Suprapubic skin (tissue), 4 donors: ENCODE measurements around the gene TLR6. TPM values are rescaled to one million over a fixed set of nuclear protein-coding genes. Genes with fewer than 3 reads are reported as not detected.

Experiments used
- DNase-seq, 2 donors: peaks; one replicate each; pipeline ENCODE4 v3.0.0-alpha.2; 2019; ENCODE audit warnings: low spot score in 2 of 2
- H3K27ac ChIP-seq: fragments of 200-600 bp; sonication (generic); one replicate; pipeline ENCODE4 v1.5.1; 2019
- H3K27me3 ChIP-seq: fragments of 200-600 bp; sonication (generic); one replicate; pipeline ENCODE4 v1.5.1; 2019
- H3K36me3 ChIP-seq: fragments of 200-600 bp; sonication (generic); one replicate; pipeline ENCODE4 v1.5.1; 2019
- H3K4me1 ChIP-seq: fragments of 200-600 bp; sonication (generic); one replicate; pipeline ENCODE4 v1.5.1; 2019
- H3K4me3 ChIP-seq: fragments of 200-600 bp; sonication (generic); one replicate; pipeline ENCODE4 v1.5.1; 2019; ENCODE audit warnings: mild to moderate bottlenecking
- H3K9me3 ChIP-seq: fragments of 200-600 bp; sonication (generic); one replicate; pipeline ENCODE4 v1.5.1; 2019
- CTCF ChIP-seq, 2 donors: fragments of 200-600 bp in 1 of 2; fragments of 450-650 bp in 1 of 2; sonication (generic) in 1 of 2; IDR thresholded peaks; one replicate each; pipeline ENCODE4 v1.5.1; 2016 to 2019; ENCODE audit warnings: antibody characterized with exemption in 2 of 2, mild to moderate bottlenecking in 1 of 2, moderate library complexity in 1 of 2
- EP300 ChIP-seq: sonication (generic); formaldehyde crosslinking; IDR thresholded peaks from one replicate; pipeline ENCODE4 v1.6.1; 2017; ENCODE audit warnings: antibody characterized with exemption
- POLR2A ChIP-seq, 2 donors: fragments of 450-650 bp; IDR thresholded peaks; one replicate each; pipeline ENCODE4 v1.6.1; 2017; ENCODE audit warnings: antibody characterized with exemption in 2 of 2, mild to moderate bottlenecking in 2 of 2, moderate library complexity in 2 of 2
- POLR2AphosphoS5 ChIP-seq, 3 donors: sonication (generic); formaldehyde crosslinking; IDR thresholded peaks; one replicate each; pipeline ENCODE4 v1.6.1; 2017; ENCODE audit warnings: antibody characterized with exemption in 3 of 3
- WGBS: methylation state at CpG from one replicate; pipeline ENCODE4 v1.1.5; 2018; 5-methylcytosine and 5-hydroxymethylcytosine counted together
- total RNA-seq, 4 donors: library from RNA; depleted of rRNA; stranded (reverse); fragments of >200 nt; gene quantifications; one replicate each; pipeline ENCODE4 v1.1.0, GENCODE V29; 2016

The TLR6 gene
- 1 to 10 TPM; 2.1 to 6.4 (median 2.5) TPM for total RNA-seq

GRCh38 chr4:38856524-38857337 lies at the start of gene TLR6:
TSS of gene TLR6 (minus strand) at chr4:38856817. CDS start at chr4:38829473, 27,344 bp downstream.
- H3K36me3 ChIP-seq = no peaks in the 10 kb centered on the region
- H3K4me3 ChIP-seq = peak within 1 kb of the TSS; percentile 31
- peak within 1 kb of the TSS; percentile 80 for H3K27ac ChIP-seq
- no peaks in the 10 kb centered on the region for H3K9me3 ChIP-seq
- no peaks in the 10 kb centered on the region for H3K27me3 ChIP-seq
- TF ChIP-seq CTCF (IDR thresholded peaks at IDR 0.05) (peak; percentile 56 to 63), POLR2A (IDR thresholded peaks at IDR 0.05) (no peak)
- 24% methylated on average over 8 of the region's 8 CpGs for WGBS
- H3K4me1 ChIP-seq = peaks cover 17% of the 10 kb centered on the region
- DNase-seq = no peak

DNA sequence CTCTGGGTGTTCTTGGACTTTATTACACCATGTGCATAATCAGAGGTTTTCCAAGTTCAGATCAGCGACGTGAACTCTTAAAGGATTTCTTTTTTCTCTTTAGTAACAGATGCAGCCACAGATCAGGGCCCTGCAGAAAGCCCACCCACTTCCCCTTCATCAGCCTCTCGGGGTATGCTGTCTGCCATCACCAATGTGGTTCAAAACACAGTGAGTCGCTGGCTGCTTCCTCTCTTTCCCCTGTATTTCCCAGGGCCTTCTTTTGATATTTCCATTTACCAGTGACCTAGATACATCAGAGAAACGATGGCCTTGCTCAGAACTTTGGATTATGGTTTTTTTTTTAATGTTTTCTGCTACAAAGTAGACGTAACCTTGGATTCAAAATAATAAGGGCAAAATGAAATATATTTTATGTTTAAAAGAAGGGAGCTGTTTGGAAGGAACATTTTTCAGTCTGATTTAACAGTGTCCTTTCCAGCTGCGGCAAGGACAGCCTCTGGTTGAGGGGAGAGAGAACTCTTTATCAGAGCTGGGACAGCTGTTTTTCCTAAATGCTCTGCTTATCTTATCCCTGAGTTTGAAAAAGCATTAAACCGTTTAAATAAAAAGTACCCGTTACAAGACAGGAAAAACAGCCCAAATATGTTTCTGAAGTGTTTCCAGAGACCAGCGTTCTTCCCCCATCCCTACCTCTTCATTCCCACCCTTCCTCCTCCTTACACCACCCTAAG lies 49.2 kb upstream of the TLR6 start:
- Histone ChIP-seq H3K4me1 (no peaks in the 10 kb centered on the region), H3K27me3 (no peaks in the 10 kb centered on the region), H3K36me3 (peaks cover 54% of the 10 kb centered on the region), H3K4me3 (no peak overlapping the region), H3K27ac (no peak overlapping the region), H3K9me3 (no peaks in the 10 kb centered on the region)
- TF ChIP-seq POLR2A (IDR thresholded peaks at IDR 0.05) = no peak
- TF ChIP-seq EP300 = no peak
- TF ChIP-seq CTCF (IDR thresholded peaks at IDR 0.05) = no peak
- TF ChIP-seq POLR2AphosphoS5 (IDR thresholded peaks at IDR 0.05) = no peak
- DNase-seq = no peak
- WGBS = 73% methylated on average over 10 of the region's 10 CpGs

DNA sequence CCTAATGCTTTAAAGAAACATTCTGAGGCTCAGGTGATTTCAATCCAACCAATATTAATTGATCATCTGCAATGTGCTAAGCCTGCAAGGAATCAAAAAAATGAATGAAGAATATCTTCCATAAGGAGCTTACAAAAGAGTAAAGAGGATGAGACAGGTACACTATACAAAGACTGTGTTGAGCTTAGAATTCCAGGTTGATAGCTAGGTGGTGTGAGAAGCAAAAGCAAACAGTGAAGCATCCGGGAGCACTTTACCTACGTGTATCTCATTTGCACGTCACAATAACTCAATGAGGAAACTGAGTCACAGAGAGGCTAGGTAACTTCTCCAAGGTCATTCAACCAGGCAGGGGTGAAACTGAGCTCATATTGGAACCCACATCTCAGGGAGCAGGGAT lies 48.1 kb upstream of the TLR6 start:
- TF ChIP-seq EP300 = no peak
- no peak for TF ChIP-seq POLR2AphosphoS5 (IDR thresholded peaks at IDR 0.05)
- TF ChIP-seq POLR2A (IDR thresholded peaks at IDR 0.05) = no peak
- DNase-seq = no peak
- no peak overlapping the region for H3K27ac ChIP-seq
- no peaks in the 10 kb centered on the region for H3K27me3 ChIP-seq
- H3K36me3 ChIP-seq = peaks cover 42% of the 10 kb centered on the region
- H3K4me1 ChIP-seq = no peaks in the 10 kb centered on the region
- no peaks in the 10 kb centered on the region for H3K9me3 ChIP-seq
- H3K4me3 ChIP-seq = no peak overlapping the region
- WGBS = 92% methylated on average over 3 of the region's 3 CpGs

DNA sequence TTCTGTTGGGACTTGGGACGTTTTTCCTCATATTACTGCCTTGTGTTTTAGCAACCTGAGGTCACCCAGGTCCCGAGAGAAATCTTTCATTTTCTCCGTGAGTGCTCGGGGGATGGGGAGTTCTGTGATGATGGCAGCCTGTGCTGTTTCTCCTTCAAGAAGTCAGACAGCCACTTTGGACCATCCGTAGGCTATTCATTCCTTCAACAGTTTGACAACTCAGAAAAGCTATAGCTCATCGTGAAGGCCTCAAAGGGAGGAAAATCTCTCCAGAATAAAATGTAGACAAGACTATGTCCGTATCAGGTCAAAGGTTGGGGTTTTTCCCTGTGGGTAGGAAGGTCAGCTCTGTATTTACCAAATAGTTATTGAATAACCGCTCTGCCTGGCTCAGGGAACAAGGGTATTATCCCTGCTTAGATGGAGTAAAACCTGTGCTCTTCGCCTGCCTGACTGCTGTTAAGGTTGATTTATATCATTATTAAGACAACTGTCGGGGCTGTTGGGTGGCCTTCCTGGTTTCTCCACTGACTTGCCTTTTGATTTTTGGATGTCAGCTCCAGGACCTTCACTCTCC lies 47.6 kb upstream of the TLR6 start:
- 80% methylated on average over 10 of the region's 10 CpGs for WGBS
- Histone ChIP-seq H3K27ac (no peak overlapping the region), H3K9me3 (no peaks in the 10 kb centered on the region), H3K27me3 (no peaks in the 10 kb centered on the region), H3K4me1 (no peaks in the 10 kb centered on the region), H3K36me3 (peaks cover 37% of the 10 kb centered on the region), H3K4me3 (no peak overlapping the region)
- DNase-seq = no peak
- TF ChIP-seq EP300 = no peak
- TF ChIP-seq POLR2A (IDR thresholded peaks at IDR 0.05) = no peak

GRCh38 chr4:38902695-38903094 lies 46.1 kb upstream of the TLR6 start:
- H3K9me3 ChIP-seq = no peaks in the 10 kb centered on the region
- TF ChIP-seq POLR2A (IDR thresholded peaks at IDR 0.05) (no peak), CTCF (IDR thresholded peaks at IDR 0.05) (no peak), POLR2AphosphoS5 (IDR thresholded peaks at IDR 0.05) (no peak), EP300 (no peak)
- no peak for DNase-seq
- no peaks in the 10 kb centered on the region for H3K4me1 ChIP-seq
- peaks cover 22% of the 10 kb centered on the region for H3K36me3 ChIP-seq
- no peak overlapping the region for H3K27ac ChIP-seq
- no peaks in the 10 kb centered on the region for H3K27me3 ChIP-seq
- H3K4me3 ChIP-seq = no peak overlapping the region

DNA sequence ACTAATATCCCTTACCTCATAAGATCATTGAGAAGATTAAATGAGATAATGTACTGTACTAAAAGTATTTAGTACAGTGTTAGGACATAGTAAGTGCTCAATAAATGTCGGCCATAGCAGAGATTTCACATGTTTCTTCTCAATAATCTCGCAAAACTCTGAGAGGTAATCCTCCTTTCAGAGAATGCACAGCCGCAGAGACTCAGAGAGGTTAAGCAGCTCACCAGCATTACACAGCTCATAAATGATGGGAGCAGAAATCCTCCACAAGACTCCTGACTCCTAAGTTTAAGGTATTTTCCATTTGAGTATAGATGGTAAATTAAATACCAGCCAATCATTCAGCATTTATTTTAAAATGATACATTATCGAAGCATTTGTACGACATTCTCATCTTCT lies 45.6 kb upstream of the TLR6 start:
- H3K27me3 ChIP-seq = no peaks in the 10 kb centered on the region
- no peak overlapping the region for H3K27ac ChIP-seq
- DNase-seq = no peak
- H3K4me3 ChIP-seq = no peak overlapping the region
- WGBS = 92% methylated on average over 5 of the region's 5 CpGs
- TF ChIP-seq POLR2AphosphoS5 (IDR thresholded peaks at IDR 0.05) = no peak
- no peak for TF ChIP-seq CTCF (IDR thresholded peaks at IDR 0.05)
- no peak for TF ChIP-seq POLR2A (IDR thresholded peaks at IDR 0.05)
- no peak for TF ChIP-seq EP300
- H3K4me1 ChIP-seq = no peaks in the 10 kb centered on the region
- peaks cover 20% of the 10 kb centered on the region for H3K36me3 ChIP-seq
- H3K9me3 ChIP-seq = no peaks in the 10 kb centered on the region
